GM18861 (cell line): ENCODE measurements around the gene DELE1.
"Not testable (repeated sequence)": the region's sequence is repeated elsewhere in the genome, so short reads cannot be mapped to it uniquely, and the experiment has no call there.

Experiments
- ATAC-seq: cut with Tn5 transposase; IDR thresholded peaks from one replicate; pipeline ENCODE4 v1.9.1; 2021; ENCODE audit not compliant: unreplicated experiment

DELE1 gene

DNA sequence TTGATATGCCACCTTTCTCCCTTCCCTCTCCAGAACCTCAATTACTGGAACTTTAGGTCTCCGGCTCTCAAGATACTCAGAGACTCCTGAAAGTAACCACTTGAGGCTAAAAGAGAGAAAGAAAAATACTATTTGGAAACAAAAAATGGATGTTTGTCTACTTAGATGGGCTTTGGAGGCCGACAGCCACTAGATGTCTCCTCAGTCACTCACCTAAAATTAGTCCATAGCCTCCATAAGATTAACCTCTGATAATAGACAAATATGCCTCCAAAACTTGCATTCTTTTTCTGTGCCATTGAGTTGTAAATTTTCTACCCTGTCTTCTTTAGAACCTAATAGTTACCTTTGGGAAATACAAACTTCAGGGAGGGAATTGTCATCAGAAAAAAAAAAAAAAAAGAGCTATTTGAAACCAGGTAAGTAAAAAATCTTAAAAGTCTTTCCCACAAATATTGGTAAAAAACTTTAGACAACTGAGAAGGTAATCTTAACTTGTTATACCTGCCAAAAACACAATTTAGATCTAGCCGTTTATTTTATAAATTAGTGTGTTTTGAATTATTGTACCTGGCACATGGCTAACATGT is 34.3 kb upstream of the DELE1 start:
- no peak for ATAC-seq

DNA sequence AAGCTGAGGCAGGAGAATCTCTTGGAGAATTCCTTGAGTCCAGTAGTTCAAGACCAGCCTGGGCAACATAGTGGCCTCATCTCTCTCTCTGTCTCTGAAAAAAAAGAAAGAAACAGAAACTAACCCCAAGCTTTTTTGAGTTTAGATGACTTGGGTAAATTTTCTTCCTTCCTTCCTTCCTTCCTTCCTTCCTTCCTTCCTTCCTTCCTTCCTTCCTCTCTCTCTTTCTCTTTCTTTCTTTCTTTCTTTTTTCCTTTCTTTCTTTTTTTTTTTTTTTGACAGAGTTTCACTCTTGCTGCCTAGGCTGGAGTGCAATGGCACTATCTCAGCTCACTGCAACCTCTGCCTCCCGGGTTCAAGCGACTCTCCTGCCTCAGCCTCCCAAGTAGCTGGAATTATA is 33.2 kb upstream of the DELE1 start:
- not testable (repeated sequence) for ATAC-seq

DNA sequence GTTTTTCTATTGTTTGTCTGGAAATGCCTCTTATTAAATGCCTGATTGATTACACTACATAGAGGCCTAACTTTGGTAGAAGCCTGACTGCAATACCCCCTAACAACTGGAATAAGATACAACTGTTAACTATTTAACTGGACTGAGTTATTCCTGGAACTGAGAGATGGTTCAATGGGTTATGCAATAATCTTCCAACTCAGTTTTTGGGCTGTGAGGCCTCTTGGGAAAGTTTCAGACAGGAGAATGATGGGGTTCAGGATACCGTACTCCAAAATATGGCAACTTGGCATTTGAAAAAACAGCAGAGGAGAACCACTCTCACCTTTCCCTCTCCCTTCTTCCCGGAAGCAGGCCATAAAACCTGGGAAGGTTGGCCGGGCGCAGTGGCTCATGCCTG is 26.2 kb upstream of the DELE1 start:
- ATAC-seq: no peak

DNA sequence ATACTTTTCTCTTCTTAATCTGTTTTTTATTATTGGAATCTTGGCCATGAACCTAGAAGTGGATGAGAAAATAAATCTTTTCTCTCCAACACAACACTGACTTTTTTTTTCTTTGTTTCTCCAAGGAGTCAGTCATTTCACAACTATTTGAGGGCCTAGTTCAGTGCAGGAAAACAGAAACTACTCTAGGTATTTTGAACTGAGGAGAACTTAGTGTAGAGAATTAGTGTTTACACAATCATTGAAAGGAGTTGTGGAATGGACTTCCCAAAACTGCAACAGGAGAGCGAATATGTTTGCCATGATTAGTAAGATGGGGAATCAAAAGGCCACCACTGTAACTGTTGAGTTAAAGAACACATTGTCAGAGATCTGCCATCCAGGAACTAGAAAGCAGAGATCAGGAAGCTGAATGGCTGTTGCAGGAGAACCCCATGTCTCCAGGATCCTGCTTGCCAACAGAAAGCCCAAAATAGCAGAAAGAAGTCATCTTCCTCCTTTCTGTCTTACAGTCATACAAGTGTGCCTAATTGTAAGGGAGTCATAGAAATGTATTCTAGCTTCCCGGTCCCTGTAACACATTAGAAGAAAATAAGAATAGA is 25.1 kb upstream of the DELE1 start:
- ATAC-seq: no peak

DNA sequence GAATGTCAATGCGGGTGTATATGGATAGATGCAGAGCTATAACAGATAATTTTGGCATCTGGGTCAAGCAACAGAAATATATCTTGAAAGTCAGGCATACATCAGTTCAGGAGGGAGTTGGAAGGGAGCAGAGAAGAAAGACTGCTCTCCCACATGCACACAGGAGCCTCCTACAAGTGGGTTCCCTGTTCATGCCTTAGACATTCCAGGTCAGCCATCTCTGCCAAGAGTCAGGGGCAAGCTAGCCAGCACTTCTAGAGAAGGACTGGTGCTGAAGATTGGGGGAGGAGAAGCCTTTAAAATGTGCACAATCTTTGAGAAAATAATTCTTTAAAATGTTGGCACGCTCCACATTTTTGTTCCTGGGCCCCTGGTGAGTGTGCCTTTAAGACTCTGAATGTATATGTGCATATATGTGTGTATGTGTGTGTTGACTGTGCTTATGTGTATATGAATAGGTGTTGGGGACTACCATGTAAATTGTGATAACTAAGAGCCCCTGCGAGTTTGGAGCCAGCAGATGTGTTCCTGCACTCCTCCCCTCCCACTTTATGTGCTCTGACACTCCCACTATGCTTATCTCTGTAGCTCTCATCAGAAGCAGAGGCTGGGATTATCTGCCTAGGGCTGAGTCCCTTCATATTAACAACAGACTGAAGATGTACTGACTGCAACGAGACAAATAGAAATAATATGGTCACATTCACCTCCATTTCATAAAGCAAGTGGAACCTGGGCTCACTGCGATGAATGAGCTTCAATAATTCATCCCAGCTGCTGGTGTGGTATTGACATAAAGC is 21.5 kb upstream of the DELE1 start:
- ATAC-seq: no peak

DNA sequence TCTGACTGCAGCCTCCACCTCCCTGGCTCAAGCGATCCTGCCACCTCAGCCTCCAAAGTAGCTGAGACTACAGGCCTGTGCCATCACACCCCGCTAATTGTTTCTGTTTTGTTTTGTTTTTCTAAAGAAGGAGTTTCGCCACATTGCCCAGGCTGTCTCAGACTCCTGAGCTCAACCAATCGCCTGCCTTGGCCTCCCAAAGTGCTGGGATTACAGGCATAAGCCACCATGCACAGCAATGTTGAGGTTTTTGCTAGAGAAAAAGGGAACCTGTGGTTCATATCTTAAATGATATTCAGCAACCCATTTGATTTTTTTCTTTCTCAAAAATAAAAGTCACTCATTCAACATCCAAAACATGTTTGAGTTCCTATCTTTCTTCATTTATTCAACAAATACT is 20.4 kb upstream of the DELE1 start:
- no peak for ATAC-seq

DNA sequence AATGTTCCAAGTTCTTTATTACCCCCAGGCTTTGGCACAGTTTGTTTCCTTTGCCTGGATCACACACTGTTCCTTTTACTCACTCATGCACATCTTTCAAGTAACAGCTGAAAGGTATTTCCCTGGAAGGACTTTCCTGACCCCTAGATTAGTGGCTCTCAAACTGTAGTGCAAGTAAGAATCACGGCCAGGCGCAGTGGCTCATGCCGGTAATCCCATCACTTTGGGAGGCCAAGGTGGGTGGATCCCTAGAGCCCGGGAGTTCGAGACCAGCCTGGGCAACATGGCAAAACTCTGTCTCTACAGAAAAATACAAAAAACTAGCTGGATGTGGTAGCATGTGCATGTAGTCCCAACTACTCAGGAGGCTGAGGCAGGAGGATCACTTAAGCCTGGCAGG is 19.1 kb upstream of the DELE1 start:
- ATAC-seq: no peak

DNA sequence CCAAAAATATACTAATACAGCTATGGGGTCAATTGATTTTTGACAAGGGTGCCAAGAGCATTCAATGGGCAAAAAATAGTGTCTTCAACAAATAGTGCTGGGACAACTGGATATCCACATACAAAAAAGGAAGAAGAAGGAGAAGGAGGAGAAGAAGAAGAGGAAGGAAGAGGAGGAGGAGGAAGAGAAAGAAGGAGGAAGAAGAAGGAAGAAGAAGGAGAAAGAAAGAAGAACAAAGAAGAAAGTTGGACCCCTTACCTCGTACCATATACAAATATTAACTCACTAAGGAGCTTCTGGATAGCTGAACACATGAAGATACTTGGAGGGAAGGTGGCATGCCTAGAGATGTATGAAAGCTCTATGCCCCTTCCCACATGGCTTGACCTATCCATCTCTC is 17.2 kb upstream of the DELE1 start:
- no peak for ATAC-seq

DNA sequence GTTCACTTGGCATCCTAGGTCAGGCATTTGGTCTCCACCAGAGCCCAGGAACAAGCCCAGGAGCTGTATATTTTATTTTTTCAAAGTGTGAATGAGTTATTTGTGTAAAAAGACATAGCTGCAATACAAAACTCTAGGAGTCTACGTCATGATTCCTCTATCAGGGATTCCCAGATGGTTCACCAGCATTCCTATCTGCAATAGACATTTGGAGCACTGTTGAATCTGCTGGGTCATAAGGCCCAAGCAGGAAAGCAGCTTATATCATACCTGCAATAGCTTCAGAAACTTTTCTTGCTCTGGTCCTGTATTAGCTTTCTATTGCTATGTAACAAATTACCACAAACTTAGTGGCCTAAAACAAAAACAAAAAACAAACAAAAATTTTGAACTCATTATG is 16.7 kb upstream of the DELE1 start:
- no peak for ATAC-seq

DNA sequence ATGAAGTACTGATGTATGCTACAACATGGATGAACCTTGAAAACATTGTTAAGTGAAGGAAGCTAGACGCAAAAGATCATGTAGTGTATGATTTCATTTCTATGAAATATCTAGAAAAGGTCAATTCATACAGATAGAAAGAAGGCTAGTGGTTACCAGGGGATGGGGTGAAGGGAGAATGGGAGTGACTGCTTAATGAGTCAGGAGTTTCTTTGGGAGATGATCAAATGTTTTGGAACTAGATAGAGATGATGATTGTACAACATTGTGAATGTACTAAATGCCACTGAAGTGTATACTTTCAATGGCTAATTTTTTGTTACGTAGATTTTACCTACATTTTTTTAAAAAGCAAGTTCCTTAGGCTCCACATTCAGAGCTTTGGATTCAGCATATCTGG is 14.9 kb upstream of the DELE1 start:
- ATAC-seq: no peak

DNA sequence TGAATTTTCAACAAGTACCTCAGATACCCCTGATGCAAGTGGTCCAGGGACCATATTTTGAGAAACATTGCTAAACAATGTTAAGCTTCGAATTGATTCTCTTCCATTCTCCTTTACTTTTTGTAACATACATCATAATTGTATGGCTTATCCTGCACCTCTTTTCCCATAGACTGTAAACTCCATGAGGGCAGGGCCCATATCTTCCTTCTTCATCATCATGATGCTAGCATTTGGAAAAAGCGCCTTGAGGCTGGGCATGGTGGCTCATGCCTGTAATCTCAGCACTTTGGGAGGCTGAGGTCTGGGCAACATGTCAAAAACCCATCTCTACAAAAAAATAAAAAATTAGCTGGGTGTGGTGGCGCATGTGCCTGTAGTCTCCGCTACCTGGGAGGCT is 14.5 kb upstream of the DELE1 start:
- no peak for ATAC-seq

DNA sequence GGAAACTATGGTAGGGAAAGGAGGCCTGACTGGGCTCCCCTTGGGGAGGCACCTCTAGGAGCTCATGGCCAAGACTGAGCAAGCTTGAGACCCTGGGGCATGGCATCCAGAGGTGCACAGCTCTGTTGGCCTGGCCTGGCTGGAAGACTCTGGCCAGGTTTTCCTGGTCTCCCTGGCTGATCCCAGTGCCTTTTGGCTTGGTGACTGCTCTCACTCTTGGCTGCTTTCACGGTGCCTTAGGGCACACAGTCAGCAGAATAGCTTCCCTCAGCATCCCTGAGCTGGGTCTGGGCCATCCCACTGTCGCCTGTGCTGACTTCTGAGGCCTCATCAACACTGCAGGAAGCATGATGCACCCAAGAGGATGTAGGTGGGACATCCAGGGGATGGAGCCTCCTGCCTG is 13.4 kb upstream of the DELE1 start:
- no peak for ATAC-seq

DNA sequence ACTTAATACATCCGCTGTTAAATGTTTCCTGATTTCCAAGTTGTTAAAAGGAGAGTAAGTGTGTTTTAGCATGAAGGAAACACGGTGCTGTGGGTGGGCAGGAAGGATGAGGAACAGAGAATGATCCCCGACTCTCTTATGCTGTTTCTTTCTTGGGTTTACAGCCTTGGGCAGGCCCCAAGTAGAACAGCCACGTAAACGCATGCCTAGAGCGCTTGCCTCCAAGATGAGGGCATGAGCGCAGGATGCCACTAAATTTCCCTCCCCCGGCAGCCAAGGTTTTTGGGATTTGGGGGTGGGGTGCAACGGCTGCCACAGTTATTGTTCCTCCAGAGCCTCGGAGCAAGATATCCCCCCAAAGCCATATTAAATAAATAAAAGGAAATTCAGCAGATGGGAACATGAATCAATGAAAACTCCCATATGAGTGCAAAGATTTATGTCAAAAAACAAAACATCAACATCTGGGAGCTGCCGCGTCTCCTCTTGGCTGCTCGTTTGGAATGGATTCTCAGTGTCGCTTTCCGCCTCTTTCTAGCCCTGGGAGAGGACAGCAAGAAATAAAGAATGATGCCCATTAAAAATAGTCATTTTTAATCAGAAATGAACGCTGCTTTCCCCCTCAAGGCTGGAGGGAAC is 10.0 kb upstream of the DELE1 start:
- ATAC-seq: no peak

DNA sequence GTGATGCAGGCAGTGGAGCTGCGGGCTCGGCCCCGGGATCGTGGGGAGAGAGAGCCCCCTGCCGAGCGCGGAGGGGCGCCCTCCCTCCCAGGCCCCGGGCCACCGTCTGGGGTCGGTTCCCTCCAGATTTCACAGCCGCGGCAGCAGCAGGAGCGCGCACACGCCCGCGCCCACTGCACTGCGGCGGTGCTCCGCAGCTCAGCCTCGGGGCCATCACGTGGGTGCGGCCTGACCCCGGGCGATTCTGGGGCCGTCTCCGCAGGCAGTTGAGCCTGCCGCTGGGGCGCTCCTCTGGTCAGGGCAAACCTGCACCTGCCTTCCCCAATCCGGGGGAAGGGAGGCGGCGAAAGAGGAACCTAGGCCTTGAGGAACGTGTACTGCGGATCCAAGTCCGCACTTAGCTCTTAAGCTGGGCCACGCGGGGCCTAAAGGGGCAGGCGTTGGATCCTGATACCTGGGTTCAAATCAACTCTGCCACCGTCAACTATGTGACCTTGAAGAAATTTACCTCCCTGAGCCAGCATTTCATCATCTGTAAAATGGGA is 9.4 kb upstream of the DELE1 start:
- peak; percentile 75 for ATAC-seq

DNA sequence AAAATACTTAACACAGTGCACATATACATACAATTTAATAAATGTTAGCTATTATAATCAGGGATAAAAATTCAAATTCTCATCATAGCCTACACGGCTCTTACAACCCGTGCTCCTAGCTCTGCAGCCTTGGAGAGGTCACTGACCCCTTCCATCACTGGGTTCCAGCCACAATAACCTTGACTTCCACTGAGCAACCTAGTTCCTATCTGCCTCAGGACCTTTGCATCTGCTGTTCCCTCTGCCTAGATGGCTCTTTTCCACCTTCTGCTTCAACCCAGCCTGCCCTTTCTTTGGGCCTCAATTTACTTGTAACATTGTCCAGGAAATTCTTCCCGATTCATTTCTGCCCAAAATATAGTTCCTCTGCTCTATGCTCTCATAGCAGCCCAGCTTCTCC is 8.9 kb upstream of the DELE1 start:
- no peak for ATAC-seq

DNA sequence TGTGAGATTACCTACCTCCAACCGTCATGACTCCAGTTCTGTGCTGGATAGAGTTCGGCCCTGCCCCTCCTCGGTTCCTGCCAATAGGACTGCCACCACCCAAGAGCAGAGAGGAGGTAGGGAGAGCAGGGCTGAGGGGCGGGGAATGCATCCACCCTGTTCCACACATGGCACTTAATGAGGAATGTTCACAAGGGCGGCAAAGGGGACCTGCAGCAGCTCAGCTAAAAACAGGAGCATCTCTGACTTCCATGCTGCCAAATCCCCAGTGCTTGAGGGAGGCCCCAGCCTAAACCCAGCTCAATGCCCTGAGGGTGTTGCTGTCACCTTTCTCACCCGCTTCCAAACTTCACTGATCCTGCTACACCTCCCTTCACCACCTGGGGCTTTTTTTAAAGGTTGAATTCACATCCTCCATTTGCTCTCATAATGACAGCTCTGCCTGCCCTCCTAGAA is 7.8 kb upstream of the DELE1 start:
- no peak for ATAC-seq

DNA sequence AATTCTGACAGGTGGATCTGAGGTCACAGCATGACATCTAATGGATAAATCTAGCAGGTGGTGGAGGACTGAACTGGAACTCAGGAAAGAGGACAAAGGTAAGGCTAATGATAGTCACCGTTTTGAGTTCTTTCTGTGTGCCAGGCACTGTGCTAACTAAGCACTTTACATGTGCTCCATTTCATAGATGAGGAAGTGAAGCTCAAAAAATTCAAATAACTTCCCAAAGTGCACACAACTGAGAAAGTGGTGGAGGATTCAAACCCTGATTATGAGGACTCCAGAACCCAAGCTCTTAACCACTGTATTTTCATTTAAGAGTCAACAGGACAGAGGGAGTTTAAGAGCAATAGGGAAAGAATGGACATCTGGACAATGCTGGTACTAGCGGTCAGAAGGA is 7.1 kb upstream of the DELE1 start:
- ATAC-seq: no peak

DNA sequence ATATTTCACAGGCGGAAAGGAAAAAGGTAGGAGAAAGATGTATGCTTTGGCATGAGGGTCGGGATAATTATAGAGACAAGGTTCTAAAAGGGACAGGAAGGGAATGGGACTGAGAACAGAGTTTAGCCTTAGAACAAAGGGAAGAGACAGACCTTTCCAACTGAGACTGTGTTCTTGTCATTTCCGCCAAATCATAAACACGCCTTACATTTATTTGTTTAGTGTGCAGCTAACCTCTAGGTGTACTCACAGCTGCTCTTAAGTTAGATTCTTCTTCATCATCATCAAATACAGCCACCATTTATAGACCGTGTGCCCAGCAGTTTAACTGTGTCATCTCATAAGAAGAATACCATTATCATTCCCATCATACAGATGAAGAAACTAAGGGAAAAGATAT is 5.9 kb upstream of the DELE1 start:
- ATAC-seq: no peak

DNA sequence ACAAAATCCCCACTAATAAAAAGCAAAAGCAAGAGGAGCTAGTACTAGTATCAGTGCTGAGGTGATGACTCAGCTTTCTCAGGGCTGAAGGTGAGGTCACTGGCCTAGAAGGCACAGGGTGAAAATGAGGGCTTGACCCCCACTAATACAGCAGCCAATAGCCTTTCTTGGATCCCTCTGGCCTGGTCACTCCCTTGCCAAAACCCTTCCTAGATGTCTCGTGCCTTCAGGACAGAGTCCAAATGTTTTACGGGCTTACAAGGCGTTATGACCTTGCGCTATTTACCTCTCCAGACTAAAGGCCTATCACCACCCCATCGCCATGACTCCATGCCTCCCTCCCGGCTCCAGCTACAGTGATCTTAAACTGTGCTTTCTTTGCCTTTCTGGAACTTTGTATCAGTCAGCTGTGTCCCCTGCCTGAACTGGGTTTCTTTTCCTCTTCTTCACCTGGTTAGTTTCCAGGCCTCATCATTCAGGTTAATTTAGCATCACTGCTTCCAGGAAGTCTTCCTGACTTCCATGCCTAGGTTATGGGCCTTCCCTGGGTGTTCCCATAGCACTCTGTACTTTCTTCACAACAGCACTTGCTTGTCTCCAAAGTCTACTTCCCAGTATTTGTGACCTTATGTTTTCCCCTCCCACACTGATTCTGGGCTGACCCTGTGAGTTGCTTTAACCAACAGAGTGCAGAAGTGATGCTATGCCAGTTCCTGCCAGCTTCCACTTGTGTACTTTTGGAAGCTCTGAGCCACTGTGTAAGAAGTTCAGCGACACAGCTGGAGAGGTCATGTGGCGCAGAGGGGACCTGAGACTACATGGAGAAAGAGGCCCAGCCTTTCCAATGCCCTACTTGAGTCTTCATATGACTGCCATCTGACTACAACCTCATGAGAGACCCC is 4.2 kb upstream of the DELE1 start:
- ATAC-seq: no peak

DNA sequence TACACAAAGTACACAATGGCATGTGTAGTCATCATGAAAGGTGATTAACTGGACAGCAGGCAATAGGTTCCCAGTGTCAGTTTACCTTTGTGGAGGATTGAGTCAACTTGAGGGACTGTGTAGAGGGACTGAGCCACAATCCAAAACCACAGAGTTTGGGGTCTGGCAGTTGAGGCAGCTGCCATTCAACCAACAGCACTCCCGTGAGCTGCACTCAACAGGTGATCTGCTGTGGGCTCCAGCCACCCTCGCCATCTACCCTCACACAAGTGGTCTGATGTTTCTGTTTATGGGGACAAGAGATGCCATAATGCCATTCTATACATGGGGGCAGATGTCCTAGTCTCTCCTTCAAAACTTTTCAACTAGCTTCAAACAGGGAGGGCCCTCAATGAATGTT is 2.9 kb upstream of the DELE1 start:
- ATAC-seq: no peak
